ENCODE data around the gene ACOT11.

ACOT11 gene

GRCh38 chr1:54610601-54611580 lies 62.9 kb downstream of the ACOT11 start:
- no peak for DNase-seq (ENCODE audit: extremely low spot score)
- ChIA-PET POLR2A (no interaction called here), CTCF (no interaction called here)
- TF ChIP-seq HDGF (IDR thresholded peaks at IDR 0.05; ENCODE audit: borderline replicate concordance) (no peak), CTBP1 (IDR thresholded peaks at IDR 0.05; ENCODE audit: borderline replicate concordance) (no peak), ZNF384 (IDR thresholded peaks at IDR 0.05) (no peak), ELF4 (IDR thresholded peaks at IDR 0.05) (no peak)

- POLR2A ChIA-PET = no interaction called here
- DNase-seq (ENCODE audit: extremely low spot score) = no peak
- TF ChIP-seq L3MBTL2 (conservative IDR thresholded peaks at IDR 0.05) (no peak), SUZ12 (IDR thresholded peaks at IDR 0.05) (no peak), PKNOX1 (IDR thresholded peaks at IDR 0.05) (no peak), SP1 (IDR thresholded peaks at IDR 0.05) (no peak), CTBP1 (IDR thresholded peaks at IDR 0.05; ENCODE audit: borderline replicate concordance) (no peak), HDGF (IDR thresholded peaks at IDR 0.05; ENCODE audit: borderline replicate concordance) (no peak), ZNF384 (IDR thresholded peaks at IDR 0.05) (no peak), LEF1 (IDR thresholded peaks at IDR 0.05; ENCODE audit: borderline replicate concordance) (no peak), ELF4 (IDR thresholded peaks at IDR 0.05) (no peak), FOXK2 (IDR thresholded peaks at IDR 0.05) (no peak), BHLHE40 (IDR thresholded peaks at IDR 0.05; ENCODE audit: borderline replicate concordance) (no peak), FOXA1 (IDR thresholded peaks at IDR 0.05) (no peak), NFRKB (IDR thresholded peaks at IDR 0.05) (no peak), FOXM1 (IDR thresholded peaks at IDR 0.05; ENCODE audit: borderline replicate concordance) (no peak)
- CTCF ChIA-PET = no interaction called here
Measured at GRCh38 chr1:54611621-54612020, 63.6 kb downstream of the ACOT11 start.

- TF ChIP-seq LEF1 (IDR thresholded peaks at IDR 0.05; ENCODE audit: borderline replicate concordance) (no peak), FOXM1 (IDR thresholded peaks at IDR 0.05; ENCODE audit: borderline replicate concordance) (no peak), FOXK2 (IDR thresholded peaks at IDR 0.05) (no peak), PKNOX1 (IDR thresholded peaks at IDR 0.05) (no peak), HDGF (IDR thresholded peaks at IDR 0.05; ENCODE audit: borderline replicate concordance) (no peak), ARNT (IDR thresholded peaks at IDR 0.05) (no peak), SP1 (IDR thresholded peaks at IDR 0.05) (no peak), BHLHE40 (IDR thresholded peaks at IDR 0.05; ENCODE audit: borderline replicate concordance) (no peak), L3MBTL2 (conservative IDR thresholded peaks at IDR 0.05) (no peak), SUZ12 (IDR thresholded peaks at IDR 0.05) (no peak), NFRKB (IDR thresholded peaks at IDR 0.05) (no peak), TARDBP (IDR thresholded peaks at IDR 0.05) (no peak), CTBP1 (IDR thresholded peaks at IDR 0.05; ENCODE audit: borderline replicate concordance) (no peak), FOXA1 (IDR thresholded peaks at IDR 0.05) (no peak), ELF4 (IDR thresholded peaks at IDR 0.05) (no peak), ZNF384 (IDR thresholded peaks at IDR 0.05) (no peak)
- ChIA-PET POLR2A (no interaction called here), CTCF (no interaction called here)
- DNase-seq (ENCODE audit: extremely low spot score) = no peak
Measured at GRCh38 chr1:54614024-54614423, 66.0 kb downstream of the ACOT11 start.

- POLR2A ChIA-PET = no interaction called here
- no peak for DNase-seq (ENCODE audit: extremely low spot score)
- CTCF ChIA-PET = no interaction called here
- TF ChIP-seq SP1 (IDR thresholded peaks at IDR 0.05) = no peak
- TF ChIP-seq LEF1 (IDR thresholded peaks at IDR 0.05; ENCODE audit: borderline replicate concordance) = no peak
- no peak for TF ChIP-seq FOXK2 (IDR thresholded peaks at IDR 0.05)
- no peak for TF ChIP-seq L3MBTL2 (conservative IDR thresholded peaks at IDR 0.05)
- TF ChIP-seq FOXM1 (IDR thresholded peaks at IDR 0.05; ENCODE audit: borderline replicate concordance) = no peak
- TF ChIP-seq ZNF384 (IDR thresholded peaks at IDR 0.05) = no peak
- no peak for TF ChIP-seq NFRKB (IDR thresholded peaks at IDR 0.05)
- no peak for TF ChIP-seq PKNOX1 (IDR thresholded peaks at IDR 0.05)
- no peak for TF ChIP-seq ELF4 (IDR thresholded peaks at IDR 0.05)
Measured at GRCh38 chr1:54614563-54614962, 66.5 kb downstream of the ACOT11 start.

- DNase-seq (ENCODE audit: extremely low spot score) = no peak
- ChIA-PET POLR2A (no interaction called here), CTCF (no interaction called here)
- no peak for TF ChIP-seq BHLHE40 (IDR thresholded peaks at IDR 0.05; ENCODE audit: borderline replicate concordance)
- TF ChIP-seq SUZ12 (IDR thresholded peaks at IDR 0.05) = no peak
- TF ChIP-seq LEF1 (IDR thresholded peaks at IDR 0.05; ENCODE audit: borderline replicate concordance) = no peak
- TF ChIP-seq ELF4 (IDR thresholded peaks at IDR 0.05) = no peak
- TF ChIP-seq CTBP1 (IDR thresholded peaks at IDR 0.05; ENCODE audit: borderline replicate concordance) = no peak
- TF ChIP-seq FOXK2 (IDR thresholded peaks at IDR 0.05) = no peak
- TF ChIP-seq HDGF (IDR thresholded peaks at IDR 0.05; ENCODE audit: borderline replicate concordance) = no peak
- no peak for TF ChIP-seq FOXM1 (IDR thresholded peaks at IDR 0.05; ENCODE audit: borderline replicate concordance)
- no peak for TF ChIP-seq NFRKB (IDR thresholded peaks at IDR 0.05)
- TF ChIP-seq ZNF384 (IDR thresholded peaks at IDR 0.05) = no peak
- TF ChIP-seq FOXA1 (IDR thresholded peaks at IDR 0.05) = no peak
- TF ChIP-seq ARNT (IDR thresholded peaks at IDR 0.05) = no peak
- TF ChIP-seq PKNOX1 (IDR thresholded peaks at IDR 0.05) = no peak
- TF ChIP-seq SP1 (IDR thresholded peaks at IDR 0.05) = no peak
- TF ChIP-seq TARDBP (IDR thresholded peaks at IDR 0.05) = no peak
- no peak for TF ChIP-seq L3MBTL2 (conservative IDR thresholded peaks at IDR 0.05)
Measured at GRCh38 chr1:54615531-54616279, 67.7 kb downstream of the ACOT11 start.

All from HEK293T (cell line).